Activated T-cell treated with anti-CD3 and anti-CD28 coated beads, Interleukin-2, amount 50 U/mL, for 24 hours (primary cell): Measurements from ENCODE around the gene LRMDA.
"Not testable (repeated sequence)": the region's sequence is repeated elsewhere in the genome, so short reads cannot be mapped to it uniquely, and the experiment has no call there.

Source experiments
- DNase-seq: peaks from one replicate; pipeline ENCODE4 v3.0.0-alpha.2; 2020
- H3K27ac Mint-ChIP-seq: 2 replicates; pipeline ENCODE4 v1.8.0; 2020; ENCODE audit warnings: mild to moderate bottlenecking, mixed read lengths
- H3K27me3 Mint-ChIP-seq: 2 replicates; pipeline ENCODE4 v1.8.0; 2020; ENCODE audit warnings: mixed read lengths
- H3K36me3 Mint-ChIP-seq: 2 replicates; pipeline ENCODE4 v1.8.0; 2020; ENCODE audit warnings: low read depth, mixed read lengths
- H3K4me1 Mint-ChIP-seq: 2 replicates; pipeline ENCODE4 v1.8.0; 2020; ENCODE audit warnings: low read depth, mixed read lengths
- H3K4me3 Mint-ChIP-seq: 2 replicates; pipeline ENCODE4 v1.8.0; 2020; ENCODE audit warnings: mild to moderate bottlenecking, moderate library complexity, mixed read lengths
- H3K9me3 Mint-ChIP-seq: 2 replicates; pipeline ENCODE4 v1.8.0; 2020; ENCODE audit warnings: mixed read lengths

LRMDA gene

GRCh38 chr10:75737580-75737949, 306.1 kb downstream of the LRMDA start:
- Mint-ChIP-seq H3K4me1 (no peaks in the 10 kb centered on the region), H3K27ac (no peak overlapping the region), H3K9me3 (no peaks in the 10 kb centered on the region), H3K4me3 (no peak overlapping the region), H3K36me3 (no peaks in the 10 kb centered on the region), H3K27me3 (no peaks in the 10 kb centered on the region)
- no peak for DNase-seq

GRCh38 chr10:75738924-75739323, 307.5 kb downstream of the LRMDA start:
- Mint-ChIP-seq H3K27ac (no peak overlapping the region), H3K4me1 (no peaks in the 10 kb centered on the region)

GRCh38 chr10:75739414-75740143, 308.2 kb downstream of the LRMDA start:
- Mint-ChIP-seq H3K27ac (no peak overlapping the region), H3K4me1 (no peaks in the 10 kb centered on the region), H3K36me3 (no peaks in the 10 kb centered on the region), H3K27me3 (peaks cover 4% of the 10 kb centered on the region), H3K4me3 (no peak overlapping the region), H3K9me3 (no peaks in the 10 kb centered on the region)
- no peak for DNase-seq

More at GRCh38 chr10:75738924-75739323, 307.5 kb downstream of the LRMDA start:
- H3K9me3 Mint-ChIP-seq: no peaks in the 10 kb centered on the region
- no peak overlapping the region for H3K4me3 Mint-ChIP-seq
- H3K36me3 Mint-ChIP-seq: no peaks in the 10 kb centered on the region
- peaks cover 4% of the 10 kb centered on the region for H3K27me3 Mint-ChIP-seq
- no peak for DNase-seq

GRCh38 chr10:75740541-75740940, 309.1 kb downstream of the LRMDA start:
- Mint-ChIP-seq H3K4me1 (no peaks in the 10 kb centered on the region), H3K36me3 (no peaks in the 10 kb centered on the region), H3K27me3 (peaks cover 4% of the 10 kb centered on the region), H3K27ac (no peak overlapping the region), H3K4me3 (no peak overlapping the region), H3K9me3 (no peaks in the 10 kb centered on the region)
- no peak for DNase-seq

GRCh38 chr10:75742355-75742754, 310.9 kb downstream of the LRMDA start:
- Mint-ChIP-seq H3K4me3 (no peak overlapping the region), H3K36me3 (no peaks in the 10 kb centered on the region), H3K27me3 (peaks cover 11% of the 10 kb centered on the region), H3K4me1 (no peaks in the 10 kb centered on the region), H3K27ac (no peak overlapping the region), H3K9me3 (no peaks in the 10 kb centered on the region)
- no peak for DNase-seq

- no peaks in the 10 kb centered on the region for H3K4me1 Mint-ChIP-seq
- DNase-seq: no peak
- no peaks in the 10 kb centered on the region for H3K9me3 Mint-ChIP-seq
- H3K27me3 Mint-ChIP-seq: peaks cover 11% of the 10 kb centered on the region
- H3K4me3 Mint-ChIP-seq: no peak overlapping the region
- H3K27ac Mint-ChIP-seq: no peak overlapping the region
- no peaks in the 10 kb centered on the region for H3K36me3 Mint-ChIP-seq
Measured at GRCh38 chr10:75743291-75743778, 311.9 kb downstream of the LRMDA start.

GRCh38 chr10:75744261-75744660, 312.8 kb downstream of the LRMDA start:
- no peaks in the 10 kb centered on the region for H3K36me3 Mint-ChIP-seq
- no peak overlapping the region for H3K4me3 Mint-ChIP-seq
- no peak for DNase-seq
- H3K27me3 Mint-ChIP-seq: peaks cover 11% of the 10 kb centered on the region
- H3K4me1 Mint-ChIP-seq: no peaks in the 10 kb centered on the region
- H3K27ac Mint-ChIP-seq: no peak overlapping the region
- no peaks in the 10 kb centered on the region for H3K9me3 Mint-ChIP-seq

GRCh38 chr10:75746356-75746755, 314.9 kb downstream of the LRMDA start:
- Mint-ChIP-seq H3K27me3 (peaks cover 11% of the 10 kb centered on the region), H3K4me1 (no peaks in the 10 kb centered on the region), H3K4me3 (no peak overlapping the region), H3K36me3 (no peaks in the 10 kb centered on the region), H3K9me3 (no peaks in the 10 kb centered on the region), H3K27ac (no peak overlapping the region)
- DNase-seq: no peak

GRCh38 chr10:75750093-75750875, 318.9 kb downstream of the LRMDA start:
- H3K4me3 Mint-ChIP-seq, H3K27me3 Mint-ChIP-seq, H3K27ac Mint-ChIP-seq: not testable (repeated sequence)

GRCh38 chr10:75751232-75751631, 319.8 kb downstream of the LRMDA start:
- H3K27ac Mint-ChIP-seq: no peak overlapping the region

More at GRCh38 chr10:75750093-75750875, 318.9 kb downstream of the LRMDA start:
- not testable (repeated sequence) for H3K4me1 Mint-ChIP-seq, DNase-seq, H3K36me3 Mint-ChIP-seq, H3K9me3 Mint-ChIP-seq

GRCh38 chr10:75753621-75754020, 322.2 kb downstream of the LRMDA start:
- no peak for DNase-seq
- no peaks in the 10 kb centered on the region for H3K9me3 Mint-ChIP-seq
- no peaks in the 10 kb centered on the region for H3K36me3 Mint-ChIP-seq
- no peak overlapping the region for H3K4me3 Mint-ChIP-seq
- no peaks in the 10 kb centered on the region for H3K4me1 Mint-ChIP-seq
- H3K27ac Mint-ChIP-seq: no peak overlapping the region
- peaks cover 10% of the 10 kb centered on the region for H3K27me3 Mint-ChIP-seq

More at GRCh38 chr10:75751232-75751631, 319.8 kb downstream of the LRMDA start:
- Mint-ChIP-seq H3K4me1 (no peaks in the 10 kb centered on the region), H3K9me3 (no peaks in the 10 kb centered on the region), H3K4me3 (no peak overlapping the region), H3K27me3 (peaks cover 4% of the 10 kb centered on the region), H3K36me3 (no peaks in the 10 kb centered on the region)
- no peak for DNase-seq

- no peaks in the 10 kb centered on the region for H3K9me3 Mint-ChIP-seq
- peaks cover 12% of the 10 kb centered on the region for H3K27me3 Mint-ChIP-seq
- H3K27ac Mint-ChIP-seq: no peak overlapping the region
- no peaks in the 10 kb centered on the region for H3K4me1 Mint-ChIP-seq
- no peak for DNase-seq
- H3K4me3 Mint-ChIP-seq: no peak overlapping the region
- H3K36me3 Mint-ChIP-seq: no peaks in the 10 kb centered on the region
Measured at GRCh38 chr10:75754096-75754831, 322.8 kb downstream of the LRMDA start.

GRCh38 chr10:75755528-75755927, 324.1 kb downstream of the LRMDA start:
- H3K9me3 Mint-ChIP-seq: no peaks in the 10 kb centered on the region
- H3K4me3 Mint-ChIP-seq: no peak overlapping the region
- H3K27me3 Mint-ChIP-seq: peaks cover 12% of the 10 kb centered on the region
- DNase-seq: no peak
- H3K4me1 Mint-ChIP-seq: no peaks in the 10 kb centered on the region
- no peak overlapping the region for H3K27ac Mint-ChIP-seq
- no peaks in the 10 kb centered on the region for H3K36me3 Mint-ChIP-seq

GRCh38 chr10:75761289-75761688, 329.9 kb downstream of the LRMDA start:
- Mint-ChIP-seq H3K27ac (no peak overlapping the region), H3K27me3 (peaks cover 12% of the 10 kb centered on the region), H3K4me3 (no peak overlapping the region), H3K36me3 (no peaks in the 10 kb centered on the region), H3K4me1 (peaks cover 25% of the 10 kb centered on the region), H3K9me3 (no peaks in the 10 kb centered on the region)
- no peak for DNase-seq
